GM12874 (cell line): Measurements from ENCODE around the gene ZNF358.

Source experiments
- CTCF ChIP-seq: IDR thresholded peaks from 2 replicates; pipeline ENCODE4 v1.5.1; 2011; ENCODE audit warnings: low read depth, mild to moderate bottlenecking, control low read depth, low read length, moderate library complexity; ENCODE audit not compliant: insufficient read depth

The ZNF358 gene

GRCh38 chr19:7515645-7516151 is at the start of gene ZNF358:
Gene ZNF358, plus strand, starts transcription at chr19:7516103. Its CDS starts 3,140 bp downstream, at chr19:7519243.
- no peak for TF ChIP-seq CTCF

GRCh38 chr19:7467009-7467989 is 48.6 kb upstream of the ZNF358 start:
- no peak for TF ChIP-seq CTCF

- no peak for TF ChIP-seq CTCF
Observed at GRCh38 chr19:7468840-7469239, 47.1 kb upstream of the ZNF358 start.

GRCh38 chr19:7469669-7470285 is 46.1 kb upstream of the ZNF358 start:
- no peak for TF ChIP-seq CTCF

- TF ChIP-seq CTCF, result no peak
Observed at GRCh38 chr19:7470540-7471305, 45.2 kb upstream of the ZNF358 start.

GRCh38 chr19:7471696-7472615 is 43.9 kb upstream of the ZNF358 start:
- no peak for TF ChIP-seq CTCF
